Kidney (tissue), 14 donors: Measurements from ENCODE around the gene ARFGEF3. TPM values are rescaled to one million over a fixed set of nuclear protein-coding genes. Genes with fewer than 3 reads are reported as not detected.
A peak's percentile ranks its signal among the peaks of the same experiment; 100 is the strongest.

ENCODE experiments used
- DNase-seq, 5 donors: peaks; one replicate each; pipeline ENCODE4 v3.0.0-alpha.2; 2013 to 2020
- FAIRE-seq: peaks from 2 replicates; lab custom pipeline; 2012; peaks lifted over from hg19 to GRCh38; lab: Jason Lieb, UNC
- H3K27ac ChIP-seq, 2 donors: one replicate each; pipeline ENCODE4 v1.7.0; 2013; ENCODE audit warnings: low read depth in 2 of 2, low read length in 2 of 2, inconsistent platforms in 1 of 2
- H3K27me3 ChIP-seq: one replicate; pipeline ENCODE4 v1.7.1; 2013; ENCODE audit warnings: low read length, inconsistent platforms; ENCODE audit not compliant: control insufficient read depth, insufficient read depth
- H3K36me3 ChIP-seq, 3 donors: one replicate each; pipeline versions ENCODE4 v1.7.0 to v1.7.1; 2013; ENCODE audit warnings: low read length in 3 of 3, control low read depth in 1 of 3, inconsistent platforms in 1 of 3; ENCODE audit not compliant: insufficient read depth in 3 of 3, control insufficient read depth in 2 of 3
- H3K4me1 ChIP-seq, 3 donors: one replicate each; pipeline versions ENCODE4 v1.7.0 to v1.7.1; 2013; ENCODE audit warnings: low read length in 3 of 3, inconsistent platforms in 1 of 3, low read depth in 1 of 3; ENCODE audit not compliant: control insufficient read depth in 2 of 3, insufficient read depth in 2 of 3
- H3K4me3 ChIP-seq, 3 donors: one replicate each; pipeline versions ENCODE4 v1.7.0 to v1.8.1; 2013; ENCODE audit warnings: low read length in 3 of 3, control low read depth in 1 of 3, inconsistent platforms in 1 of 3
- H3K9ac ChIP-seq, 3 donors: one replicate each; pipeline versions ENCODE4 v1.7.0 to v1.7.1; 2013; ENCODE audit warnings: low read length in 3 of 3, control low read depth in 1 of 3, inconsistent platforms in 1 of 3
- H3K9me3 ChIP-seq, 3 donors: one replicate each; pipeline versions ENCODE4 v1.7.0 to v1.7.1; 2013; ENCODE audit warnings: low read length in 3 of 3, control low read depth in 1 of 3, inconsistent platforms in 1 of 3; ENCODE audit not compliant: control insufficient read depth in 2 of 3, insufficient read depth in 1 of 3
- CTCF ChIP-seq: IDR thresholded peaks from 3 replicates; pipeline ENCODE4 v1.5.1; 2012; ENCODE audit warnings: mild to moderate bottlenecking, moderate library complexity, borderline replicate concordance; ENCODE audit not compliant: insufficient read depth; ENCODE audit errors: extremely low read depth
- intact Hi-C: fragments of 100-400 bp; cut with DNase I; formaldehyde crosslinking; loops from one replicate; pipeline ENCODE4 v1.11.1; 2022
- polyA plus RNA-seq: library from polyadenylated mRNA; stranded (reverse); fragments of 350-450 nt; fragmentation: Illumina TruSeq; extraction: RNeasy Lipid Tissue Mini Kit (QIAGEN cat#74804); gene quantifications from one replicate; pipeline ENCODE4 v1.2.3, GENCODE V29; 2014; ENCODE audit warnings: low read depth, low replicate concordance; ENCODE audit not compliant: insufficient read depth
- total RNA-seq: library from RNA; stranded (reverse); fragmentation: NEBNext Ultra II Directional; extraction: Animal tissue kit (Norgen Biotek cat#: 25700); gene quantifications from one replicate; pipeline ENCODE4 v1.2.1, GENCODE V29; 2021
- donor health status: control.
- donor health status: control.
- donor health status: control.
- donor health status: control.
- donor health status: control.
- donor health status: DM: yes; HTN: yes; CAD: no.
- donor health status: Normal renal cell carcinoma (clear cell type).

ARFGEF3 gene
- total and polyA plus RNA-seq, 2 donors from 2014 or later = 1.2 to 7.8 TPM

GRCh38 chr6:138184230-138184629 lies 22.5 kb downstream of the ARFGEF3 start:
- H3K27me3 ChIP-seq = no peaks in the 10 kb centered on the region
- no peak overlapping the region for H3K4me3 ChIP-seq
- DNase-seq = no peak
- no peaks in the 10 kb centered on the region for H3K36me3 ChIP-seq
- intact Hi-C loops = no loop called here
- no peak for TF ChIP-seq CTCF
- no peak overlapping the region for H3K9ac ChIP-seq
- no peaks in the 10 kb centered on the region for H3K9me3 ChIP-seq
- H3K27ac ChIP-seq = no peak overlapping the region
- H3K4me1 ChIP-seq = no peaks in the 10 kb centered on the region
- FAIRE-seq = no peak

GRCh38 chr6:138187156-138187555 lies 25.4 kb downstream of the ARFGEF3 start:
- no peaks in the 10 kb centered on the region for H3K27me3 ChIP-seq
- no peaks in the 10 kb centered on the region for H3K36me3 ChIP-seq
- no peak overlapping the region for H3K27ac ChIP-seq
- H3K4me3 ChIP-seq = no peak overlapping the region
- no peak for FAIRE-seq
- TF ChIP-seq CTCF = no peak
- intact Hi-C loops = no loop called here
- H3K9ac ChIP-seq = no peak overlapping the region
- no peaks in the 10 kb centered on the region for H3K9me3 ChIP-seq
- no peak for DNase-seq
- no peaks in the 10 kb centered on the region for H3K4me1 ChIP-seq

GRCh38 chr6:138188278-138188941 lies 26.7 kb downstream of the ARFGEF3 start:
- Histone ChIP-seq H3K9ac (no peak overlapping the region), H3K9me3 (no peaks in the 10 kb centered on the region), H3K27me3 (no peaks in the 10 kb centered on the region), H3K27ac (no peak overlapping the region), H3K4me3 (no peak overlapping the region), H3K4me1 (no peaks in the 10 kb centered on the region), H3K36me3 (no peaks in the 10 kb centered on the region)
- DNase-seq = peak in 1 of 5 donors; percentile 23
- no peak for FAIRE-seq
- no peak for TF ChIP-seq CTCF
- intact Hi-C loops = no loop called here

- Histone ChIP-seq H3K9me3 (no peaks in the 10 kb centered on the region), H3K27ac (no peak overlapping the region), H3K4me1 (no peaks in the 10 kb centered on the region), H3K4me3 (no peak overlapping the region), H3K9ac (no peak overlapping the region), H3K36me3 (no peaks in the 10 kb centered on the region), H3K27me3 (no peaks in the 10 kb centered on the region)
- no peak for TF ChIP-seq CTCF
- intact Hi-C loops = no loop called here
- no peak for FAIRE-seq
- peak in 1 of 5 donors; percentile 34 for DNase-seq
Measured at GRCh38 chr6:138194287-138194686, 32.5 kb downstream of the ARFGEF3 start.
